K562 (cell line): ENCODE data around the gene ANP32B. TPM values are rescaled to one million over a fixed set of nuclear protein-coding genes. Genes with fewer than 3 reads are reported as not detected.

Source experiments
- ARNT ChIP-seq, 2 experiments: fragments of 450-650 bp; IDR thresholded peaks; 2 replicates each; pipeline ENCODE4 v1.6.1; 2016; ENCODE audit warnings: mild to moderate bottlenecking in 1 of 2
- CBFA2T3 ChIP-seq: fragments of 450-650 bp; IDR thresholded peaks from 2 replicates; pipeline ENCODE4 v1.6.1; 2017
- CBX3 ChIP-seq, 2 experiments: IDR thresholded peaks; 1 replicate in 1 of 2; 2 replicates in 1 of 2; pipeline ENCODE4 v1.6.1; 2012; ENCODE audit warnings: inconsistent platforms in 2 of 2, low read length in 2 of 2, borderline replicate concordance in 1 of 2, control low read depth in 1 of 2
- CEBPG ChIP-seq, 3 experiments: fragments of 200-800 bp in 1 of 3; sonication (Bioruptor generic) in 1 of 3; sonication (generic) in 1 of 3; formaldehyde crosslinking in 1 of 3; IDR thresholded peaks in 2 of 3; conservative IDR thresholded peaks in 1 of 3; 2 replicates each; pipeline versions ENCODE4 v1.6.1 to v1.8.0; 2016 to 2022; ENCODE audit warnings: missing compliant biosample characterization in 2 of 3, missing genetic modification characterization in 2 of 3, mild to moderate bottlenecking in 1 of 3, missing genetic modification reagents in 1 of 3
- CHD7 ChIP-seq: fragments of 200-600 bp; sonication (generic); IDR thresholded peaks from one replicate; pipeline ENCODE4 v1.6.1; 2012; ENCODE audit warnings: mild to moderate bottlenecking, low read depth, low read length, inconsistent platforms
- GATA2 ChIP-seq: sonication (generic); formaldehyde crosslinking; IDR thresholded peaks from 2 replicates; pipeline ENCODE4 v1.4.0; 2020; ENCODE audit warnings: mild to moderate bottlenecking, missing genetic modification reagents
- ILK ChIP-seq: fragments of 450-650 bp; IDR thresholded peaks from 2 replicates; pipeline ENCODE4 v1.6.1; 2016; ENCODE audit warnings: missing genetic modification characterization, low read depth, mild to moderate bottlenecking, missing compliant biosample characterization, moderate library complexity, borderline replicate concordance
- MYNN ChIP-seq, 2 experiments: sonication (generic); formaldehyde crosslinking in 1 of 2; IDR thresholded peaks; 2 replicates each; pipeline versions ENCODE4 v1.5.0 to v1.6.1; 2016 to 2020; ENCODE audit warnings: antibody characterized with exemption in 1 of 2, missing genetic modification reagents in 1 of 2
- PHB2 ChIP-seq: fragments of 450-650 bp; IDR thresholded peaks from 2 replicates; pipeline ENCODE4 v1.6.1; 2017; ENCODE audit warnings: low read depth
- PHF21A ChIP-seq: fragments of 450-650 bp; IDR thresholded peaks from 2 replicates; pipeline ENCODE4 v1.6.1; 2017; ENCODE audit warnings: low read depth, borderline replicate concordance
- STAT5A ChIP-seq: IDR thresholded peaks from 2 replicates; pipeline ENCODE4 v1.6.1; 2012; ENCODE audit warnings: low read length, inconsistent platforms, borderline replicate concordance
- TAF7 ChIP-seq: fragments of 450-650 bp; IDR thresholded peaks from 2 replicates; pipeline ENCODE4 v1.6.1; 2016; ENCODE audit warnings: missing genetic modification characterization, missing compliant biosample characterization
- USF1 ChIP-seq: sonication (generic); formaldehyde crosslinking; IDR thresholded peaks from 2 replicates; pipeline ENCODE4 v1.9.0; 2022; ENCODE audit warnings: mild to moderate bottlenecking, missing genetic modification reagents
- ZNF253 ChIP-seq: fragments of 250-450 bp; sonication (Bioruptor Pico); conservative IDR thresholded peaks from 2 replicates; pipeline ENCODE4 v1.6.1; 2021; ENCODE audit warnings: mild to moderate bottlenecking
- polyA plus RNA-seq, 8 experiments: library from polyadenylated mRNA; depleted of rRNA in 4 of 8; stranded (reverse) in 5 of 8; unstranded in 3 of 8; fragments of >200 nt; fragmentation: Nextera tagmentation in 2 of 8; fragmentation: Illumina TruSeq in 1 of 8; extraction: Ambion mirVana in 2 of 8; extraction: Trizol in 1 of 8; gene quantifications; 2 replicates each; pipeline versions ENCODE4 v1.2.1 to v1.2.3, GENCODE V29; 2011 to 2014; ENCODE audit warnings: inconsistent platforms in 1 of 8, missing spikeins in 1 of 8
- total RNA-seq, 7 experiments: library from RNA; depleted of rRNA in 6 of 7; stranded (reverse); fragments of >200 nt in 6 of 7; fragmentation: Illumina TruSeq in 2 of 7; extraction: Trizol in 2 of 7; gene quantifications; 2 replicates each; pipeline versions ENCODE4 v1.2.1 to v1.2.3, GENCODE V29; 2011 to 2021; ENCODE audit warnings: low replicate concordance in 1 of 7

ANP32B gene
- total and polyA plus RNA-seq, 9 of the 15 experiments (the other 6 are each of a cell fraction or from before 2014, with no cell fraction given), result 68.9 to 815 (median 141) TPM

- no peak for TF ChIP-seq CHD7
- no peak for TF ChIP-seq GATA2 (CRISPR knock-in tag)
- TF ChIP-seq STAT5A, result peak; percentile 12; the same call in 1 of the 2 replicates
- no peak for TF ChIP-seq PHB2
- TF ChIP-seq ILK (tag), result no peak
- TF ChIP-seq PHF21A, result no peak
- TF ChIP-seq USF1 (CRISPR knock-in tag), result no peak; the same call in none of the 2 replicates
- TF ChIP-seq MYNN (IDR thresholded peaks at IDR 0.05), result no peak
- TF ChIP-seq MYNN (CRISPR knock-in tag; IDR thresholded peaks at IDR 0.05), result no peak
- TF ChIP-seq CBFA2T3, result no peak
- no peak for TF ChIP-seq CEBPG (CRISPR knock-in tag; IDR thresholded peaks at IDR 0.05)
- no peak for TF ChIP-seq CEBPG (tag; conservative IDR thresholded peaks at IDR 0.05 in 1 of 2, IDR thresholded peaks at IDR 0.05 in 1 of 2)
- TF ChIP-seq ARNT (IDR thresholded peaks at IDR 0.05), result peak in 1 of 2 experiments; percentile 35; a peak in 1 of 4 replicates
- TF ChIP-seq ZNF253 (CRISPR knock-in tag), result no peak
- TF ChIP-seq TAF7 (tag), result no peak
- peak in 1 of 2 experiments; percentile 56; a peak in 1 of 3 replicates for TF ChIP-seq CBX3 (IDR thresholded peaks at IDR 0.05; ENCODE audit: borderline replicate concordance in 1 of 2, low read length in 2 of 2)
Measured at GRCh38 chr9:97985058-97985861, 2.1 kb downstream of the ANP32B start (continued).
